Endodermal cell (in vitro differentiated cells): Measurements from ENCODE around the gene SAMD11. TPM values are rescaled to one million over a fixed set of nuclear protein-coding genes. Genes with fewer than 3 reads are reported as not detected.

Source experiments
- DNase-seq: peaks from one replicate; pipeline ENCODE4 v3.0.0-alpha.2; 2017
- H3K27ac ChIP-seq: 2 replicates; pipeline ENCODE4 v1.5.1; 2013; ENCODE audit warnings: mild to moderate bottlenecking, low read depth, low read length, moderate library complexity
- H3K27me3 ChIP-seq: 2 replicates; pipeline ENCODE4 v1.6.1; 2013; ENCODE audit warnings: mild to moderate bottlenecking, low read length, moderate library complexity; ENCODE audit not compliant: insufficient read depth, control insufficient read depth, poor library complexity, severe bottlenecking
- H3K36me3 ChIP-seq: 2 replicates; pipeline ENCODE4 v1.7.0; 2013; ENCODE audit warnings: mild to moderate bottlenecking, low read length, moderate library complexity; ENCODE audit not compliant: control insufficient read depth, insufficient read depth
- H3K4me1 ChIP-seq: one replicate; pipeline ENCODE4 v1.7.0; 2013; ENCODE audit warnings: low read length; ENCODE audit not compliant: control insufficient read depth, insufficient read depth
- H3K4me3 ChIP-seq: 2 replicates; pipeline ENCODE4 v1.5.1; 2013; ENCODE audit warnings: mild to moderate bottlenecking, low read length, moderate library complexity
- H3K9ac ChIP-seq: 2 replicates; pipeline ENCODE4 v1.6.1; 2013; ENCODE audit warnings: mild to moderate bottlenecking, low read length, moderate library complexity; ENCODE audit not compliant: poor library complexity, severe bottlenecking; ENCODE audit errors: extremely low read depth
- H3K9me3 ChIP-seq: 2 replicates; pipeline ENCODE4 v1.6.1; 2013; ENCODE audit warnings: mild to moderate bottlenecking, low read length, moderate library complexity; ENCODE audit not compliant: control insufficient read depth
- H3K27ac Mint-ChIP-seq: 2 replicates; pipeline ENCODE4 v1.8.0; 2020; ENCODE audit warnings: mixed read lengths
- H3K27me3 Mint-ChIP-seq: 2 replicates; pipeline ENCODE4 v1.8.0; 2021; ENCODE audit warnings: mild to moderate bottlenecking, mixed read lengths; ENCODE audit not compliant: insufficient read depth
- H3K36me3 Mint-ChIP-seq: 2 replicates; pipeline ENCODE4 v1.8.0; 2020; ENCODE audit warnings: low read depth, mixed read lengths
- H3K4me1 Mint-ChIP-seq: 2 replicates; pipeline ENCODE4 v1.8.0; 2020; ENCODE audit warnings: mixed read lengths
- H3K4me3 Mint-ChIP-seq: 2 replicates; pipeline ENCODE4 v1.8.0; 2020; ENCODE audit warnings: mild to moderate bottlenecking, moderate library complexity, mixed read lengths
- H3K9me3 Mint-ChIP-seq: 2 replicates; pipeline ENCODE4 v1.8.0; 2020; ENCODE audit warnings: mild to moderate bottlenecking, mixed read lengths
- CTCF ChIP-seq: fragments of 200-600 bp; sonication (generic); conservative IDR thresholded peaks from 2 replicates; pipeline ENCODE4 v1.5.0; 2021; ENCODE audit warnings: antibody characterized with exemption, mild to moderate bottlenecking
- WGBS, 2 experiments: methylation state at CpG; one replicate each; pipeline versions ENCODE4 v1.1.5 to v1.1.7; 2013; ENCODE audit warnings: missing lambda C conversion rate in 2 of 2, mixed read lengths in 1 of 2; ENCODE audit not compliant: insufficient coverage in 1 of 2, insufficient read length in 1 of 2; 5-methylcytosine and 5-hydroxymethylcytosine counted together
- total RNA-seq, 2 donors: library from RNA; stranded (reverse); fragmentation: NEBNext Ultra II Directional in 1 of 2; extraction: Animal tissue kit (Norgen Biotek cat#: 25700) in 1 of 2; gene quantifications; 2 replicates in 1 of 2; 3 replicates in 1 of 2; pipeline ENCODE4 v1.2.1, GENCODE V29; 2021

The SAMD11 gene
- total RNA-seq, 2 donors from 2014 or later: 152 to 156 TPM

- no peak overlapping the region for H3K27ac ChIP-seq
- Mint-ChIP-seq H3K4me3 (no peak overlapping the region), H3K27ac (no peak overlapping the region), H3K9me3 (no peaks in the 10 kb centered on the region), H3K4me1 (peaks cover 19% of the 10 kb centered on the region), H3K27me3 (peaks cover 84% of the 10 kb centered on the region), H3K36me3 (peaks cover 6% of the 10 kb centered on the region)
- no peak for DNase-seq
- H3K4me3 ChIP-seq: no peak overlapping the region
- no peaks in the 10 kb centered on the region for H3K9me3 ChIP-seq
- peaks cover 18% of the 10 kb centered on the region for H3K4me1 ChIP-seq
- H3K9ac ChIP-seq: no peak overlapping the region
- TF ChIP-seq CTCF: no peak
- WGBS, 2 experiments: 61 to 81% methylated on average over 2 to 7 of the region's 7 CpGs
- no peaks in the 10 kb centered on the region for H3K36me3 ChIP-seq
- peaks cover 57% of the 10 kb centered on the region for H3K27me3 ChIP-seq
Observed at GRCh38 chr1:917076-917459, 6.7 kb upstream of the SAMD11 start.

DNA sequence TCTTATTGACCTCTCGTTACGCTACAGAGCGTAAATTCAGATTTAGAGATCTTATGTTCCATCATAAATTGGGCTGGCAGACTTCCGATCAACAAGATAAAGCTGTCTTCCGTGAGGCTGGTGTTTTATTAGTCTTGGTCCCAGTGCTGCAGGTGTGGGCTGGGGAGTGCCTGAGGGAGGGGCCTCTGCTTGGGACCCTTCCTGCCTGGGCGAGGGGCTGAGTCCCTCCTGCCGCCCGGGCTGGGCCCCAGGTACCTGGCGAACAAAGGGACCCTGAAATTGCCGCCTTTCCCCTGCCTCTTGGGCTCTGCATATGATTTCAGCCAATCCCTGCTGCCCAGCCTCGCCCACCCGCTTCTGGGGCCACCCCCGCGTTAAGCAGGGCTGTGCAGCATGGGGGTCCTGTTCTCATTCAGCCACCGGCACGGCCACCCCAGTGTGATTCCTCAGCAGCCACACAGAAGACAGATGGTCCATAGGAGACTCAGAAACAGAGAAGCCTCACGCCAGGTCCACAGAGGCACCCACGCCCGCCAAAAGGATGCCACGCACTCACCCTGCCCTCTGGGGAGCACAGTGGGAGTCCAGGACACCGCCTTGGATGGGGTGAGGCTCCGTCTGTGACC, 6.1 kb upstream of the SAMD11 start:
- Mint-ChIP-seq H3K4me3 (no peak overlapping the region), H3K36me3 (peaks cover 6% of the 10 kb centered on the region), H3K27ac (no peak overlapping the region), H3K27me3 (peaks cover 84% of the 10 kb centered on the region), H3K4me1 (peaks cover 15% of the 10 kb centered on the region), H3K9me3 (no peaks in the 10 kb centered on the region)
- no peaks in the 10 kb centered on the region for H3K36me3 ChIP-seq
- H3K27ac ChIP-seq: no peak overlapping the region
- H3K9me3 ChIP-seq: no peaks in the 10 kb centered on the region
- DNase-seq: no peak
- H3K9ac ChIP-seq: no peak overlapping the region
- H3K4me1 ChIP-seq: peaks cover 15% of the 10 kb centered on the region
- 83 to 87% methylated on average over 14 to 22 of the region's 22 CpGs for WGBS, 2 experiments
- TF ChIP-seq CTCF: no peak
- H3K27me3 ChIP-seq: peaks cover 62% of the 10 kb centered on the region
- no peak overlapping the region for H3K4me3 ChIP-seq

DNA sequence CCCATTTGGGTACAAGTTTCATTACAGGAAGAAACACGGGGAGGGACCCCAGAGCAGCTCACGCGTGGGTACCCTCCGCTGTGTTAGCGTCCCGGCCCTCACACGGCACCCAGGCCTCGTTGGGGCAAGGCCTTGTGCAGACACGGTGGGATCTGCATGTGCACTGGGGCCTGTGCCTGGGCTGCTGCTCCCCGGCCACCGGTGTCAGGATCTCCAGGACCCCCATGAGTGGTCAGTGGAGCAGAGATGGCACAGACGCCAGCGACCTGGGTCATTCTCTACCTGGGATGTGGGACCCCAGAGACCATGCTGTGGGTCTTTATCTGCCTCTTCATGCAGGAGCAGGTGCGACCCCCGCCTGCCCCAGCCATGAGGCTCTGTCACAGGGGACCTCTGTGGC, 5.4 kb upstream of the SAMD11 start:
- H3K9me3 ChIP-seq: no peaks in the 10 kb centered on the region
- H3K4me1 ChIP-seq: peaks cover 14% of the 10 kb centered on the region
- H3K4me1 Mint-ChIP-seq: peaks cover 15% of the 10 kb centered on the region
- no peak overlapping the region for H3K4me3 Mint-ChIP-seq
- no peak overlapping the region for H3K27ac Mint-ChIP-seq
- peaks cover 86% of the 10 kb centered on the region for H3K27me3 Mint-ChIP-seq
- WGBS, 2 experiments: 91 to 93% methylated on average over 14 to 15 of the region's 15 CpGs
- H3K27me3 ChIP-seq: peaks cover 69% of the 10 kb centered on the region
- H3K36me3 ChIP-seq: no peaks in the 10 kb centered on the region
- H3K9me3 Mint-ChIP-seq: no peaks in the 10 kb centered on the region
- no peak overlapping the region for H3K27ac ChIP-seq
- H3K36me3 Mint-ChIP-seq: peaks cover 11% of the 10 kb centered on the region
- H3K4me3 ChIP-seq: no peak overlapping the region
- H3K9ac ChIP-seq: no peak overlapping the region
- DNase-seq: no peak
- no peak for TF ChIP-seq CTCF
